HEK293 (cell line): ENCODE results near the gene POT1.
A peak's percentile ranks its signal among the peaks of the same experiment; 100 is the strongest.

Source experiments
- HOXC10 ChIP-seq: sonication (generic); formaldehyde crosslinking; IDR thresholded peaks from 2 replicates; pipeline ENCODE4 v1.8.1; 2023; ENCODE audit warnings: mild to moderate bottlenecking, missing genetic modification reagents
- KLF1 ChIP-seq: fragments of 450-650 bp; formaldehyde crosslinking; IDR thresholded peaks from 2 replicates; pipeline ENCODE4 v1.5.1; 2016; ENCODE audit warnings: missing biosample characterization, missing genetic modification characterization
- KLF16 ChIP-seq: fragments of 450-650 bp; formaldehyde crosslinking; IDR thresholded peaks from 2 replicates; pipeline ENCODE4 v1.5.1; 2017; ENCODE audit warnings: missing biosample characterization, missing genetic modification characterization
- RBAK ChIP-seq: fragments of 450-650 bp; formaldehyde crosslinking; IDR thresholded peaks from 2 replicates; pipeline ENCODE4 v1.5.1; 2016; ENCODE audit warnings: missing biosample characterization, missing genetic modification characterization
- SCRT2 ChIP-seq: fragments of 450-650 bp; formaldehyde crosslinking; IDR thresholded peaks from 2 replicates; pipeline ENCODE4 v1.5.1; 2016; ENCODE audit warnings: missing biosample characterization, missing genetic modification characterization
- TRIM28 ChIP-seq: IDR thresholded peaks from 2 replicates; pipeline ENCODE4 v1.6.1; 2011; ENCODE audit warnings: low read length, control low read depth, borderline replicate concordance
- ZBTB17 ChIP-seq: fragments of 450-650 bp; formaldehyde crosslinking; IDR thresholded peaks from 2 replicates; pipeline ENCODE4 v1.5.1; 2016; ENCODE audit warnings: missing biosample characterization, missing genetic modification characterization
- ZFP3 ChIP-seq: fragments of 450-650 bp; formaldehyde crosslinking; IDR thresholded peaks from 2 replicates; pipeline ENCODE4 v1.5.1; 2016; ENCODE audit warnings: low read depth, missing biosample characterization, missing genetic modification characterization
- ZNF10 ChIP-seq: fragments of 450-650 bp; formaldehyde crosslinking; IDR thresholded peaks from 2 replicates; pipeline ENCODE4 v1.5.1; 2017; ENCODE audit warnings: missing biosample characterization, missing genetic modification characterization
- ZNF132 ChIP-seq: fragments of 450-650 bp; formaldehyde crosslinking; IDR thresholded peaks from 2 replicates; pipeline ENCODE4 v1.5.1; 2017; ENCODE audit warnings: missing biosample characterization, missing genetic modification characterization, borderline replicate concordance
- ZNF169 ChIP-seq: fragments of 450-650 bp; formaldehyde crosslinking; IDR thresholded peaks from 2 replicates; pipeline ENCODE4 v1.5.1; 2016; ENCODE audit warnings: missing biosample characterization, missing genetic modification characterization
- ZNF248 ChIP-seq: fragments of 450-650 bp; formaldehyde crosslinking; IDR thresholded peaks from 2 replicates; pipeline ENCODE4 v1.5.1; 2017; ENCODE audit warnings: missing biosample characterization, missing genetic modification characterization
- ZNF274 ChIP-seq, 2 experiments: fragments of 200-500 bp in 1 of 2; fragments of 450-650 bp in 1 of 2; sonication (Bioruptor generic) in 1 of 2; formaldehyde crosslinking in 1 of 2; IDR thresholded peaks; 2 replicates each; pipeline versions ENCODE4 v1.5.1 to v1.6.1; 2014 to 2016; ENCODE audit warnings: borderline replicate concordance in 1 of 2, inconsistent platforms in 1 of 2, low read length in 1 of 2, missing biosample characterization in 1 of 2, missing genetic modification characterization in 1 of 2
- ZNF394 ChIP-seq: fragments of 450-650 bp; formaldehyde crosslinking; IDR thresholded peaks from 2 replicates; pipeline ENCODE4 v1.5.1; 2016; ENCODE audit warnings: missing biosample characterization, missing genetic modification characterization, mild to moderate bottlenecking, moderate library complexity, borderline replicate concordance
- ZNF48 ChIP-seq: fragments of 450-650 bp; formaldehyde crosslinking; IDR thresholded peaks from 2 replicates; pipeline ENCODE4 v1.5.1; 2016; ENCODE audit warnings: missing biosample characterization, missing genetic modification characterization
- ZNF558 ChIP-seq: fragments of 450-650 bp; formaldehyde crosslinking; IDR thresholded peaks from 2 replicates; pipeline ENCODE4 v1.5.1; 2016; ENCODE audit warnings: missing biosample characterization, missing genetic modification characterization
- ZNF596 ChIP-seq: fragments of 450-650 bp; IDR thresholded peaks from 2 replicates; pipeline ENCODE4 v1.5.0; 2018; ENCODE audit warnings: missing biosample characterization, mild to moderate bottlenecking, missing genetic modification characterization, moderate library complexity
- ZNF600 ChIP-seq: fragments of 450-650 bp; formaldehyde crosslinking; IDR thresholded peaks from 2 replicates; pipeline ENCODE4 v1.5.1; 2016; ENCODE audit warnings: missing biosample characterization, missing genetic modification characterization
- ZNF623 ChIP-seq: fragments of 450-650 bp; formaldehyde crosslinking; IDR thresholded peaks from 2 replicates; pipeline ENCODE4 v1.5.1; 2016; ENCODE audit warnings: missing biosample characterization, missing genetic modification characterization
- ZNF639 ChIP-seq: fragments of 450-650 bp; formaldehyde crosslinking; IDR thresholded peaks from 2 replicates; pipeline ENCODE4 v1.5.1; 2016; ENCODE audit warnings: missing biosample characterization, missing genetic modification characterization
- ZNF654 ChIP-seq: fragments of 450-650 bp; formaldehyde crosslinking; IDR thresholded peaks from 2 replicates; pipeline ENCODE4 v1.5.1; 2016; ENCODE audit warnings: low read depth, missing biosample characterization, missing genetic modification characterization
- ZNF664 ChIP-seq: fragments of 450-650 bp; formaldehyde crosslinking; IDR thresholded peaks from 2 replicates; pipeline ENCODE4 v1.5.1; 2016; ENCODE audit warnings: missing biosample characterization, missing genetic modification characterization
- ZNF707 ChIP-seq: fragments of 450-650 bp; formaldehyde crosslinking; IDR thresholded peaks from 2 replicates; pipeline ENCODE4 v1.5.1; 2016; ENCODE audit warnings: missing biosample characterization, missing genetic modification characterization
- ZNF777 ChIP-seq: fragments of 450-650 bp; formaldehyde crosslinking; IDR thresholded peaks from 2 replicates; pipeline ENCODE4 v1.5.1; 2017; ENCODE audit warnings: missing biosample characterization, missing genetic modification characterization, borderline replicate concordance
- ZNF791 ChIP-seq: fragments of 450-650 bp; formaldehyde crosslinking; IDR thresholded peaks from 2 replicates; pipeline ENCODE4 v1.5.1; 2016; ENCODE audit warnings: missing biosample characterization, missing genetic modification characterization
- ZSCAN23 ChIP-seq: fragments of 450-650 bp; formaldehyde crosslinking; IDR thresholded peaks from 2 replicates; pipeline ENCODE4 v1.5.1; 2016; ENCODE audit warnings: missing biosample characterization, missing genetic modification characterization
- ZXDB ChIP-seq: fragments of 450-650 bp; formaldehyde crosslinking; IDR thresholded peaks from 2 replicates; pipeline ENCODE4 v1.5.1; 2016; ENCODE audit warnings: missing biosample characterization, missing genetic modification characterization
- TF ChIP-seq, protein P1 (sequence below): fragments of 450-650 bp; IDR thresholded peaks from 2 replicates; pipeline ENCODE4 v1.5.1; 2018; ENCODE audit warnings: missing biosample characterization, mild to moderate bottlenecking, missing genetic modification characterization
- TF ChIP-seq, protein P2 (sequence below): fragments of 450-650 bp; formaldehyde crosslinking; IDR thresholded peaks from 2 replicates; pipeline ENCODE4 v1.5.1; 2016; ENCODE audit warnings: missing biosample characterization, missing genetic modification characterization
- TF ChIP-seq, protein P3 (sequence below): fragments of 450-650 bp; formaldehyde crosslinking; IDR thresholded peaks from 2 replicates; pipeline ENCODE4 v1.5.1; 2017; ENCODE audit warnings: missing biosample characterization, mild to moderate bottlenecking, missing genetic modification characterization, moderate library complexity
- TF ChIP-seq, protein P4 (sequence below): fragments of 450-650 bp; formaldehyde crosslinking; IDR thresholded peaks from 2 replicates; pipeline ENCODE4 v1.5.1; 2017; ENCODE audit warnings: missing biosample characterization, missing genetic modification characterization
- TF ChIP-seq, protein P5 (sequence below): fragments of 450-650 bp; formaldehyde crosslinking; IDR thresholded peaks from 2 replicates; pipeline ENCODE4 v1.5.1; 2016; ENCODE audit warnings: missing biosample characterization, missing genetic modification characterization

The POT1 gene

DNA sequence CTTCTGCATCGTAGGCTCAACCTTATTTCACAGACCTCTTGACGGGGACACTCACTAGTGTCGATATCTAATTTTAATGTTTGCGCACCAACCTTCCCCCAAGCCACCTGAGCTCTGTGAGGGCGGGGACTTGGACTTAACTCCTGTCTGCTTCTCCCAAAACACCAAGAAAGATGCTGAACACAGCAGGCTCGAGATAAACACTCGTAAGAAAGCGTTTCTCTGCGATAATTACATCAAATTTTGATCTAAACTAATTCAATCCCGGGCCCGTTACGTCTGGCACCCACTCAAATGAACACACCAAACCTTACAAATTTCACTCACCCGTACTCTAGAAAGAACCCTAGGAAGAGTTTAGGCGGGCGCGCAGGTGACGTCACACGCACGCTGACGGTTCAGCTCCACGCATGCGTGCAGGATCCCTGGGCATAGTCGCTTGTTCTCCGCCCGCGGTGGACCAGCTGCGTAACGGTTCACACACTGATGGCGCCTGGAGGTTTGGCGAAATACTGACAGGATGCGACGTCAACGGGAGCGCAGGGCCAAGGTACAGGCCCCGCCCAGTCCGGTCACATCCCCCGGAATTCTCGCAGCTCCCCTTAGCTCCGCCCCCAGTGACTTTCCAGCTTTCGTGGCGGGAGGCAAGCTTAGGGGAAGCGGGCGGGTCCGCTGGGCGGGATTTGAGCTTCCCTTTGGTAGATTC lies at the start of gene POT1 (continued):
- TF ChIP-seq ZNF707 (tag by site-specific recombination) (no peak), KLF1 (tag by site-specific recombination) (0 out of 2 replicates have a peak, but pooled peaks have one; percentile 24), HOXC10 (CRISPR knock-in tag) (no peak), TRIM28 (peak; percentile 61; the same call in 1 of the 2 replicates), ZNF791 (tag by site-specific recombination) (no peak), ZNF558 (no peak), ZNF274 (IDR thresholded peaks at IDR 0.05; ENCODE audit: low read length) (no peak), ZNF274 (tag by site-specific recombination; IDR thresholded peaks at IDR 0.05; ENCODE audit: borderline replicate concordance) (no peak), ZSCAN23 (tag by site-specific recombination) (no peak), ZNF248 (tag by site-specific recombination) (no peak), KLF16 (tag by site-specific recombination) (no peak), ZNF664 (tag by site-specific recombination) (no peak), SCRT2 (tag by site-specific recombination) (no peak), ZNF132 (tag by site-specific recombination) (no peak), ZNF639 (tag by site-specific recombination) (no peak), ZNF48 (tag by site-specific recombination) (no peak), ZBTB17 (peak; percentile 52), ZNF394 (tag by site-specific recombination) (no peak; the same call in 1 of the 2 replicates), ZFP3 (tag by site-specific recombination) (no peak), ZNF10 (no peak; the same call in 1 of the 2 replicates), ZNF623 (tag by site-specific recombination) (no peak), ZNF777 (tag by site-specific recombination) (no peak), ZNF596 (tag by site-specific recombination) (no peak), ZNF169 (tag by site-specific recombination) (no peak), ZNF600 (tag by site-specific recombination) (peak; percentile 63), ZXDB (tag by site-specific recombination) (peak; percentile 80), ZNF654 (tag by site-specific recombination) (no peak), RBAK (tag by site-specific recombination) (no peak)
- TF ChIP-seq, protein P1, sequence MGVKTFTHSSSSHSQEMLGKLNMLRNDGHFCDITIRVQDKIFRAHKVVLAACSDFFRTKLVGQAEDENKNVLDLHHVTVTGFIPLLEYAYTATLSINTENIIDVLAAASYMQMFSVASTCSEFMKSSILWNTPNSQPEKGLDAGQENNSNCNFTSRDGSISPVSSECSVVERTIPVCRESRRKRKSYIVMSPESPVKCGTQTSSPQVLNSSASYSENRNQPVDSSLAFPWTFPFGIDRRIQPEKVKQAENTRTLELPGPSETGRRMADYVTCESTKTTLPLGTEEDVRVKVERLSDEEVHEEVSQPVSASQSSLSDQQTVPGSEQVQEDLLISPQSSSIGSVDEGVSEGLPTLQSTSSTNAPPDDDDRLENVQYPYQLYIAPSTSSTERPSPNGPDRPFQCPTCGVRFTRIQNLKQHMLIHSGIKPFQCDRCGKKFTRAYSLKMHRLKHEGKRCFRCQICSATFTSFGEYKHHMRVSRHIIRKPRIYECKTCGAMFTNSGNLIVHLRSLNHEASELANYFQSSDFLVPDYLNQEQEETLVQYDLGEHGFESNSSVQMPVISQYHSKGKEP: no peak
- TF ChIP-seq, protein P2, sequence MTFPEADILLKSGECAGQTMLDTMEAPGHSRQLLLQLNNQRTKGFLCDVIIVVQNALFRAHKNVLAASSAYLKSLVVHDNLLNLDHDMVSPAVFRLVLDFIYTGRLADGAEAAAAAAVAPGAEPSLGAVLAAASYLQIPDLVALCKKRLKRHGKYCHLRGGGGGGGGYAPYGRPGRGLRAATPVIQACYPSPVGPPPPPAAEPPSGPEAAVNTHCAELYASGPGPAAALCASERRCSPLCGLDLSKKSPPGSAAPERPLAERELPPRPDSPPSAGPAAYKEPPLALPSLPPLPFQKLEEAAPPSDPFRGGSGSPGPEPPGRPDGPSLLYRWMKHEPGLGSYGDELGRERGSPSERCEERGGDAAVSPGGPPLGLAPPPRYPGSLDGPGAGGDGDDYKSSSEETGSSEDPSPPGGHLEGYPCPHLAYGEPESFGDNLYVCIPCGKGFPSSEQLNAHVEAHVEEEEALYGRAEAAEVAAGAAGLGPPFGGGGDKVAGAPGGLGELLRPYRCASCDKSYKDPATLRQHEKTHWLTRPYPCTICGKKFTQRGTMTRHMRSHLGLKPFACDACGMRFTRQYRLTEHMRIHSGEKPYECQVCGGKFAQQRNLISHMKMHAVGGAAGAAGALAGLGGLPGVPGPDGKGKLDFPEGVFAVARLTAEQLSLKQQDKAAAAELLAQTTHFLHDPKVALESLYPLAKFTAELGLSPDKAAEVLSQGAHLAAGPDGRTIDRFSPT: no peak
- TF ChIP-seq, protein P3, sequence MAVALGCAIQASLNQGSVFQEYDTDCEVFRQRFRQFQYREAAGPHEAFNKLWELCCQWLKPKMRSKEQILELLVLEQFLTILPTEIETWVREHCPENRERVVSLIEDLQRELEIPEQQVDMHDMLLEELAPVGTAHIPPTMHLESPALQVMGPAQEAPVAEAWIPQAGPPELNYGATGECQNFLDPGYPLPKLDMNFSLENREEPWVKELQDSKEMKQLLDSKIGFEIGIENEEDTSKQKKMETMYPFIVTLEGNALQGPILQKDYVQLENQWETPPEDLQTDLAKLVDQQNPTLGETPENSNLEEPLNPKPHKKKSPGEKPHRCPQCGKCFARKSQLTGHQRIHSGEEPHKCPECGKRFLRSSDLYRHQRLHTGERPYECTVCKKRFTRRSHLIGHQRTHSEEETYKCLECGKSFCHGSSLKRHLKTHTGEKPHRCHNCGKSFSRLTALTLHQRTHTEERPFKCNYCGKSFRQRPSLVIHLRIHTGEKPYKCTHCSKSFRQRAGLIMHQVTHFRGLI: no peak
- TF ChIP-seq, protein P4, sequence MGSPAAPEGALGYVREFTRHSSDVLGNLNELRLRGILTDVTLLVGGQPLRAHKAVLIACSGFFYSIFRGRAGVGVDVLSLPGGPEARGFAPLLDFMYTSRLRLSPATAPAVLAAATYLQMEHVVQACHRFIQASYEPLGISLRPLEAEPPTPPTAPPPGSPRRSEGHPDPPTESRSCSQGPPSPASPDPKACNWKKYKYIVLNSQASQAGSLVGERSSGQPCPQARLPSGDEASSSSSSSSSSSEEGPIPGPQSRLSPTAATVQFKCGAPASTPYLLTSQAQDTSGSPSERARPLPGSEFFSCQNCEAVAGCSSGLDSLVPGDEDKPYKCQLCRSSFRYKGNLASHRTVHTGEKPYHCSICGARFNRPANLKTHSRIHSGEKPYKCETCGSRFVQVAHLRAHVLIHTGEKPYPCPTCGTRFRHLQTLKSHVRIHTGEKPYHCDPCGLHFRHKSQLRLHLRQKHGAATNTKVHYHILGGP: no peak
- TF ChIP-seq, protein P5, sequence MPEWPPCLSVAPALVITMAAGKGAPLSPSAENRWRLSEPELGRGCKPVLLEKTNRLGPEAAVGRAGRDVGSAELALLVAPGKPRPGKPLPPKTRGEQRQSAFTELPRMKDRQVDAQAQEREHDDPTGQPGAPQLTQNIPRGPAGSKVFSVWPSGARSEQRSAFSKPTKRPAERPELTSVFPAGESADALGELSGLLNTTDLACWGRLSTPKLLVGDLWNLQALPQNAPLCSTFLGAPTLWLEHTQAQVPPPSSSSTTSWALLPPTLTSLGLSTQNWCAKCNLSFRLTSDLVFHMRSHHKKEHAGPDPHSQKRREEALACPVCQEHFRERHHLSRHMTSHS: no peak
